A673 (cell line): ENCODE measurements around the gene CDC42EP1. TPM values are rescaled to one million over a fixed set of nuclear protein-coding genes. Genes with fewer than 3 reads are reported as not detected.
A peak's percentile ranks its signal among the peaks of the same experiment; 100 is the strongest.

Experiments used
- Bru-seq: library from RNA; stranded (reverse); fragments of 400-500 nt; gene quantifications from one replicate; lab custom pipeline; 2021; lab: Mats Ljungman, UMichigan
- BruChase-seq, 2 experiments: library from RNA; stranded (reverse); fragments of 400-500 nt; gene quantifications; one replicate each; lab custom pipeline; 2021; lab: Mats Ljungman, UMichigan
- BruUV-seq: library from RNA; stranded (reverse); fragments of 400-500 nt; replicated peaks from 2 replicates; lab custom pipeline; 2021; lab: Mats Ljungman, UMichigan
- CTCF ChIA-PET: fragments of 300-600 bp; sonication (Branson Sonifier 250); formaldehyde crosslinking; loops from one replicate; lab custom pipeline; 2022; ENCODE audit warnings: antibody characterized with exemption; lab: Charles Lee
- POLR2A ChIA-PET: fragments of 300-600 bp; sonication (Branson Sonifier 250); formaldehyde crosslinking; loops from one replicate; lab custom pipeline; 2022; ENCODE audit warnings: antibody characterized with exemption; ENCODE audit not compliant: low non-redundant PET; lab: Charles Lee
- DNase-seq: peaks from one replicate; pipeline ENCODE4 v3.0.0-alpha.2; 2015; ENCODE audit warnings: low spot score
- H3K27ac ChIP-seq: fragments of 200-600 bp; sonication (generic); 2 replicates; pipeline ENCODE4 v1.5.1; 2016; ENCODE audit warnings: mixed run types, low read depth, mild to moderate bottlenecking, mixed read lengths, antibody characterized with exemption, low read length; ENCODE audit not compliant: poor library complexity, severe bottlenecking
- H3K27me3 ChIP-seq: fragments of 200-600 bp; sonication (generic); replicated peaks from 2 replicates; pipeline ENCODE4 v1.6.1; 2017; ENCODE audit warnings: mixed run types, low read depth, mild to moderate bottlenecking, mixed read lengths, antibody characterized with exemption, low read length; ENCODE audit not compliant: insufficient read depth, poor library complexity
- H3K36me3 ChIP-seq: fragments of 200-600 bp; sonication (generic); 2 replicates; pipeline ENCODE4 v1.6.1; 2016; ENCODE audit warnings: mixed run types, mild to moderate bottlenecking, mixed read lengths, antibody characterized with exemption, low read length; ENCODE audit not compliant: insufficient read depth, poor library complexity, severe bottlenecking
- H3K4me1 ChIP-seq: fragments of 200-600 bp; sonication (generic); 2 replicates; pipeline ENCODE4 v1.6.1; 2017; ENCODE audit warnings: mixed run types, mild to moderate bottlenecking, mixed read lengths, antibody characterized with exemption, low read length; ENCODE audit not compliant: insufficient read depth, poor library complexity, severe bottlenecking
- H3K4me3 ChIP-seq: fragments of 200-600 bp; sonication (generic); 2 replicates; pipeline ENCODE4 v1.5.1; 2016; ENCODE audit warnings: low read depth, mixed run types, mild to moderate bottlenecking, mixed read lengths, low read length; ENCODE audit not compliant: poor library complexity, severe bottlenecking
- H3K9me3 ChIP-seq: fragments of 200-600 bp; sonication (generic); 2 replicates; pipeline ENCODE4 v1.6.1; 2016; ENCODE audit warnings: mixed run types, low read depth, mild to moderate bottlenecking, mixed read lengths, antibody characterized with exemption, low read length; ENCODE audit not compliant: poor library complexity, severe bottlenecking
- CTCF ChIP-seq: fragments of 300-800, 200-600 bp; sonication (generic); conservative IDR thresholded peaks from 2 replicates; pipeline ENCODE4 v1.5.1; 2017; ENCODE audit warnings: low read depth, mild to moderate bottlenecking, antibody characterized with exemption, low read length, moderate library complexity, mixed read lengths
- EZH2 ChIP-seq: fragments of 200-600 bp; sonication (generic); IDR thresholded peaks from 2 replicates; pipeline ENCODE4 v1.6.1; 2017; ENCODE audit warnings: borderline replicate concordance, low read depth, mild to moderate bottlenecking, mixed read lengths, antibody characterized with exemption, low read length; ENCODE audit not compliant: poor library complexity, severe bottlenecking
- intact Hi-C: fragments of 100-400 bp; cut with micrococcal nuclease; formaldehyde crosslinking; loops from one replicate; pipeline ENCODE4 v1.10.0; 2022; ENCODE audit not compliant: unreplicated experiment
- long read RNA-seq: library from polyadenylated mRNA; stranded (forward); transcript quantifications from one replicate; pipeline ENCODE4 v2.0.0, GENCODE V29; 2022
- total RNA-seq: library from RNA; stranded (reverse); gene quantifications from 2 replicates; pipeline ENCODE4 v1.2.3, GENCODE V29; 2021

CDC42EP1 gene
- total RNA-seq: 1.1 and 1.6 TPM in 2 replicates
- Bru-seq, nascent RNA: percentile 23 among the genes with signal in this experiment
- BruChase-seq, experiment 1, labeled RNA remaining after a 2-hour chase: percentile 15 among the genes with signal in this experiment
- BruChase-seq, experiment 2, labeled RNA remaining after a 6-hour chase: percentile 23 among the genes with signal in this experiment
- long read RNA-seq, partial matches to known transcripts: 0 of 2 reads
- long read RNA-seq, other reads (novel, unspliced or antisense): 0 of 2 reads

- no TSS peak for BruUV-seq
- H3K9me3 ChIP-seq: no peaks in the 10 kb centered on the region
- no peak for TF ChIP-seq EZH2
- TF ChIP-seq CTCF: no peak
- H3K27ac ChIP-seq: no peak within 1 kb of the TSS
- H3K27me3 ChIP-seq: peaks cover 13% of the 10 kb centered on the region
- ChIA-PET CTCF (no interaction called here), POLR2A (no interaction called here)
- intact Hi-C loops: loop anchor here (10.0 kb wide), 1 partner anchor 245 kb away; no protein-coding TSS in a partner anchor
- peaks cover 10% of the 10 kb centered on the region for H3K4me1 ChIP-seq
- no peak for DNase-seq
- peak within 1 kb of the TSS; percentile 47 for H3K4me3 ChIP-seq
- H3K36me3 ChIP-seq: no peaks in the 10 kb centered on the region
Measured at GRCh38 chr22:37559901-37560607, at the start of gene CDC42EP1. CDC42EP1 (plus strand) TSS chr22:37560480; CDS start chr22:37566350, 5,870 bp downstream.

GRCh38 chr22:37511395-37512104 is 48.7 kb upstream of the CDC42EP1 start:
- CTCF ChIA-PET: interaction anchor here (0.7 kb wide), 1 partner anchor 57 kb away, joined by 10 read pairs; no protein-coding TSS in a partner anchor
- POLR2A ChIA-PET: interaction anchor here (0.7 kb wide), 1 partner anchor 16 kb away, joined by 4 read pairs; no protein-coding TSS in a partner anchor
- peaks cover 6% of the 10 kb centered on the region for H3K4me1 ChIP-seq
- BruUV-seq: no TSS peak
- DNase-seq: no peak
- H3K27ac ChIP-seq: no peak overlapping the region
- H3K36me3 ChIP-seq: no peaks in the 10 kb centered on the region
- no peak overlapping the region for H3K4me3 ChIP-seq
- no peaks in the 10 kb centered on the region for H3K9me3 ChIP-seq
- intact Hi-C loops: no loop called here
- TF ChIP-seq CTCF (no peak), EZH2 (no peak)
- no peaks in the 10 kb centered on the region for H3K27me3 ChIP-seq

- intact Hi-C loops: no loop called here
- no TSS peak for BruUV-seq
- ChIA-PET POLR2A (no interaction called here), CTCF (no interaction called here)
- H3K9me3 ChIP-seq: no peaks in the 10 kb centered on the region
- no peak overlapping the region for H3K27ac ChIP-seq
- no peaks in the 10 kb centered on the region for H3K36me3 ChIP-seq
- no peak overlapping the region for H3K4me3 ChIP-seq
- H3K27me3 ChIP-seq: peaks cover 10% of the 10 kb centered on the region
- TF ChIP-seq EZH2 (no peak), CTCF (no peak)
- H3K4me1 ChIP-seq: peaks cover 6% of the 10 kb centered on the region
- DNase-seq: peak; percentile 65
Measured at GRCh38 chr22:37514526-37515051, 45.7 kb upstream of the CDC42EP1 start.
